Skeletal muscle satellite cell (primary cell): ENCODE measurements around the gene KEAP1.
A peak's percentile ranks its signal among the peaks of the same experiment; 100 is the strongest.
"Not testable (repeated sequence)": the region's sequence is repeated elsewhere in the genome, so short reads cannot be mapped to it uniquely, and the experiment has no call there.

ENCODE experiments used
- H3K27me3 ChIP-seq: 2 replicates; pipeline ENCODE4 v1.7.0; 2013; ENCODE audit warnings: low read length; ENCODE audit not compliant: control insufficient read depth, insufficient read depth
- H3K36me3 ChIP-seq: 2 replicates; pipeline ENCODE4 v1.7.0; 2013; ENCODE audit warnings: mild to moderate bottlenecking, control low read depth, low read length; ENCODE audit not compliant: insufficient read depth
- H3K4me1 ChIP-seq: 2 replicates; pipeline ENCODE4 v1.7.0; 2013; ENCODE audit warnings: low read length; ENCODE audit not compliant: control insufficient read depth, insufficient read depth
- H3K4me2 ChIP-seq: 2 replicates; pipeline ENCODE4 v1.7.0; 2013; ENCODE audit warnings: mild to moderate bottlenecking, low read length
- H3K4me3 ChIP-seq: 2 replicates; pipeline ENCODE4 v1.7.0; 2013; ENCODE audit warnings: low read length
- H3K9ac ChIP-seq: 2 replicates; pipeline ENCODE4 v1.7.0; 2013; ENCODE audit warnings: mild to moderate bottlenecking, low read depth, low read length, moderate library complexity
- H3K9me3 ChIP-seq: replicated peaks from 2 replicates; pipeline ENCODE4 v1.7.0; 2013; ENCODE audit warnings: mild to moderate bottlenecking, control low read depth, low read length

The KEAP1 gene

GRCh38 chr19:10543420-10544241 lies 40.5 kb upstream of the KEAP1 start, which contains the start of gene ATG4D:
Gene ATG4D (plus strand): TSS chr19:10543904. CDS start chr19:10544091, 187 bp downstream.
- Histone ChIP-seq H3K4me1 (peaks cover 12% of the 10 kb centered on the region), H3K9me3 (no peaks in the 10 kb centered on the region), H3K4me2 (peak within 1 kb of the TSS; percentile 98), H3K27me3 (peaks cover 3% of the 10 kb centered on the region), H3K9ac (peak within 1 kb of the TSS; percentile 98), H3K36me3 (peaks cover 9% of the 10 kb centered on the region), H3K4me3 (peak within 1 kb of the TSS; percentile 93)

- peaks cover 12% of the 10 kb centered on the region for H3K4me1 ChIP-seq
- H3K27me3 ChIP-seq, result peaks cover 6% of the 10 kb centered on the region
- H3K9ac ChIP-seq, result peak overlapping the region; percentile 98
- peak overlapping the region; percentile 98 for H3K4me2 ChIP-seq
- H3K9me3 ChIP-seq, result no peaks in the 10 kb centered on the region
- H3K4me3 ChIP-seq, result peak overlapping the region; percentile 93
- H3K36me3 ChIP-seq, result peaks cover 8% of the 10 kb centered on the region
Measured at GRCh38 chr19:10543059-10543419, 39.9 kb upstream of the KEAP1 start.

GRCh38 chr19:10539016-10539415 lies 35.9 kb upstream of the KEAP1 start:
- peaks cover 26% of the 10 kb centered on the region for H3K27me3 ChIP-seq
- not testable (repeated sequence) for H3K36me3 ChIP-seq, H3K9ac ChIP-seq, H3K4me3 ChIP-seq, H3K4me2 ChIP-seq, H3K4me1 ChIP-seq, H3K9me3 ChIP-seq

- no peak overlapping the region for H3K4me3 ChIP-seq
- peaks cover 5% of the 10 kb centered on the region for H3K4me1 ChIP-seq
- H3K4me2 ChIP-seq, result no peak overlapping the region
Measured at GRCh38 chr19:10538204-10538983, 35.2 kb upstream of the KEAP1 start.

GRCh38 chr19:10537668-10538067 lies 34.5 kb upstream of the KEAP1 start:
- Histone ChIP-seq H3K4me1 (peaks cover 5% of the 10 kb centered on the region), H3K9ac (no peak overlapping the region), H3K27me3 (peaks cover 26% of the 10 kb centered on the region), H3K4me3 (no peak overlapping the region), H3K36me3 (no peaks in the 10 kb centered on the region), H3K4me2 (no peak overlapping the region), H3K9me3 (no peaks in the 10 kb centered on the region)

More at GRCh38 chr19:10538204-10538983, 35.2 kb upstream of the KEAP1 start:
- no peak overlapping the region for H3K9ac ChIP-seq
- H3K9me3 ChIP-seq, result no peaks in the 10 kb centered on the region
- H3K27me3 ChIP-seq, result peaks cover 26% of the 10 kb centered on the region
- no peaks in the 10 kb centered on the region for H3K36me3 ChIP-seq

GRCh38 chr19:10535613-10536012 lies 32.5 kb upstream of the KEAP1 start:
- Histone ChIP-seq H3K4me2 (no peak overlapping the region), H3K9me3 (no peaks in the 10 kb centered on the region), H3K9ac (no peak overlapping the region), H3K4me1 (peaks cover 5% of the 10 kb centered on the region), H3K4me3 (no peak overlapping the region), H3K27me3 (peaks cover 26% of the 10 kb centered on the region), H3K36me3 (no peaks in the 10 kb centered on the region)

GRCh38 chr19:10533646-10534386 lies 30.7 kb upstream of the KEAP1 start:
- Histone ChIP-seq H3K9ac (peak overlapping the region; percentile 18), H3K4me1 (peaks cover 5% of the 10 kb centered on the region)

GRCh38 chr19:10532457-10532856 lies 29.3 kb upstream of the KEAP1 start:
- no peak overlapping the region for H3K4me2 ChIP-seq
- no peak overlapping the region for H3K4me3 ChIP-seq
- H3K4me1 ChIP-seq, result peaks cover 5% of the 10 kb centered on the region
- no peak overlapping the region for H3K9ac ChIP-seq
- H3K9me3 ChIP-seq, result no peaks in the 10 kb centered on the region
- H3K36me3 ChIP-seq, result no peaks in the 10 kb centered on the region
- H3K27me3 ChIP-seq, result peaks cover 14% of the 10 kb centered on the region

More at GRCh38 chr19:10533646-10534386, 30.7 kb upstream of the KEAP1 start:
- Histone ChIP-seq H3K27me3 (peaks cover 22% of the 10 kb centered on the region), H3K4me2 (no peak overlapping the region), H3K36me3 (no peaks in the 10 kb centered on the region), H3K9me3 (no peaks in the 10 kb centered on the region), H3K4me3 (no peak overlapping the region)

- H3K9me3 ChIP-seq, H3K36me3 ChIP-seq, H3K4me1 ChIP-seq, H3K4me2 ChIP-seq, H3K4me3 ChIP-seq, H3K9ac ChIP-seq: not testable (repeated sequence)
- H3K27me3 ChIP-seq, result peaks cover 18% of the 10 kb centered on the region
Measured at GRCh38 chr19:10526887-10527286, 23.7 kb upstream of the KEAP1 start.

- Histone ChIP-seq H3K9me3 (no peaks in the 10 kb centered on the region), H3K4me2 (no peak overlapping the region), H3K9ac (no peak overlapping the region), H3K4me3 (no peak overlapping the region), H3K27me3 (peaks cover 21% of the 10 kb centered on the region), H3K36me3 (no peaks in the 10 kb centered on the region), H3K4me1 (no peaks in the 10 kb centered on the region)
Measured at GRCh38 chr19:10525636-10526035, 22.5 kb upstream of the KEAP1 start.

GRCh38 chr19:10523135-10523636 lies 20.0 kb upstream of the KEAP1 start:
- Histone ChIP-seq H3K4me3 (no peak overlapping the region), H3K4me2 (no peak overlapping the region), H3K36me3 (no peaks in the 10 kb centered on the region), H3K9ac (no peak overlapping the region), H3K9me3 (no peaks in the 10 kb centered on the region), H3K27me3 (peaks cover 33% of the 10 kb centered on the region), H3K4me1 (peaks cover 5% of the 10 kb centered on the region)
